H1 (cell line): ENCODE measurements around the gene ADRA2B. TPM values are rescaled to one million over a fixed set of nuclear protein-coding genes. Genes with fewer than 3 reads are reported as not detected.
"Not testable (repeated sequence)": the region's sequence is repeated elsewhere in the genome, so short reads cannot be mapped to it uniquely, and the experiment has no call there.

ENCODE experiments used
- CTCF ChIA-PET: fragments of 300-600 bp; sonication (Branson Sonifier 250); formaldehyde crosslinking; loops from one replicate; lab custom pipeline; 2021; ENCODE audit not compliant: partially characterized antibody; lab: Charles Lee
- POLR2A ChIA-PET: fragments of 300-600 bp; sonication (Branson Sonifier 250); formaldehyde crosslinking; loops from one replicate; lab custom pipeline; 2021; ENCODE audit warnings: inconsistent platforms; ENCODE audit not compliant: partially characterized antibody; lab: Charles Lee
- DNase-seq, 2 experiments: peaks; one replicate each; pipeline versions ENCODE4 v3.0.0 to v3.0.0-alpha.2; 2010 to 2022; ENCODE audit warnings: low spot score in 2 of 2, low read depth in 1 of 2, mixed read lengths in 1 of 2
- FAIRE-seq: peaks from 2 replicates; lab custom pipeline; 2011; peaks lifted over from hg19 to GRCh38; lab: Jason Lieb, UNC
- H2AFZ ChIP-seq: 2 replicates; pipeline ENCODE4 v1.8.1; 2012; ENCODE audit warnings: low read length, inconsistent platforms
- H2AK5ac ChIP-seq: 2 replicates; pipeline ENCODE4 v1.6.1; 2013; ENCODE audit warnings: low read depth, low read length
- H2BK120ac ChIP-seq: replicated peaks from 2 replicates; pipeline ENCODE3; 2013; ENCODE audit warnings: low read depth, low read length, inconsistent platforms
- H2BK12ac ChIP-seq: 2 replicates; pipeline ENCODE4 v1.6.1; 2013; ENCODE audit warnings: low read depth, low read length
- H2BK15ac ChIP-seq: 2 replicates; pipeline ENCODE4 v1.6.1; 2013; ENCODE audit warnings: low read length
- H2BK20ac ChIP-seq: 2 replicates; pipeline ENCODE4 v1.6.1; 2013; ENCODE audit warnings: low read length
- H2BK5ac ChIP-seq: 2 replicates; pipeline ENCODE4 v1.6.1; 2013; ENCODE audit warnings: low read depth, low read length
- H3K14ac ChIP-seq: 2 replicates; pipeline ENCODE4 v1.6.1; 2013; ENCODE audit warnings: inconsistent platforms; ENCODE audit not compliant: insufficient read length
- H3K18ac ChIP-seq: 2 replicates; pipeline ENCODE4 v1.6.1; 2013; ENCODE audit warnings: low read length; ENCODE audit errors: extremely low read depth
- H3K23ac ChIP-seq: 2 replicates; pipeline ENCODE4 v1.6.1; 2013; ENCODE audit warnings: inconsistent platforms; ENCODE audit not compliant: insufficient read length
- H3K23me2 ChIP-seq: 2 replicates; pipeline ENCODE4 v1.6.1; 2013; ENCODE audit warnings: low read depth, low read length
- H3K27ac ChIP-seq: 2 replicates; pipeline ENCODE4 v1.6.1; 2011; ENCODE audit warnings: low read depth, low read length, inconsistent platforms
- H3K27me3 ChIP-seq, 4 experiments: replicated peaks in 1 of 4; 1 replicate in 1 of 4; 2 replicates in 3 of 4; pipeline versions ENCODE4 v1.6.1 to v1.8.1; 2011 to 2013; ENCODE audit warnings: low read length in 3 of 4, mild to moderate bottlenecking in 3 of 4, inconsistent platforms in 2 of 4, mixed read lengths in 2 of 4, moderate library complexity in 1 of 4; ENCODE audit not compliant: control insufficient read depth in 3 of 4, insufficient read depth in 3 of 4; ENCODE audit errors: extremely low read depth in 1 of 4
- H3K36me3 ChIP-seq, 4 experiments: 2 replicates each; pipeline versions ENCODE4 v1.6.1 to v1.8.1; 2011 to 2013; ENCODE audit warnings: mild to moderate bottlenecking in 4 of 4, low read length in 3 of 4, moderate library complexity in 2 of 4, control low read depth in 1 of 4, inconsistent platforms in 1 of 4; ENCODE audit not compliant: insufficient read depth in 4 of 4, control insufficient read depth in 2 of 4
- H3K4ac ChIP-seq: replicated peaks from 2 replicates; pipeline ENCODE3; 2013; ENCODE audit warnings: low read length, low read depth, mixed read lengths, inconsistent platforms; ENCODE audit not compliant: insufficient read length
- H3K4me1 ChIP-seq, 4 experiments: replicated peaks in 1 of 4; 1 replicate in 1 of 4; 2 replicates in 3 of 4; pipeline versions ENCODE4 v1.6.1 to v1.8.1; 2011 to 2013; ENCODE audit warnings: low read length in 3 of 4, inconsistent platforms in 2 of 4, mixed read lengths in 1 of 4; ENCODE audit not compliant: insufficient read depth in 4 of 4, control insufficient read depth in 3 of 4
- H3K4me2 ChIP-seq, 2 experiments: 2 replicates each; pipeline versions ENCODE4 v1.6.1 to v1.8.1; 2011 to 2013; ENCODE audit warnings: low read depth in 2 of 2, low read length in 2 of 2, control low read depth in 1 of 2, inconsistent platforms in 1 of 2, mild to moderate bottlenecking in 1 of 2; ENCODE audit not compliant: insufficient read depth in 1 of 2
- H3K4me3 ChIP-seq, 4 experiments: fragments of 200-600, 300-600 bp in 1 of 4; sonication (generic), shearing (Covaris generic), sonication (Bioruptor Twin) in 1 of 4; 2 replicates each; pipeline versions ENCODE4 v1.5.1 to v1.8.1; 2011 to 2016; ENCODE audit warnings: low read length in 4 of 4, low read depth in 3 of 4, control low read depth in 2 of 4, inconsistent platforms in 2 of 4, mild to moderate bottlenecking in 2 of 4, mixed read lengths in 1 of 4, moderate library complexity in 1 of 4; ENCODE audit not compliant: insufficient read depth in 2 of 4; ENCODE audit errors: extremely low read depth in 1 of 4
- H3K56ac ChIP-seq: replicated peaks from 2 replicates; pipeline ENCODE3; 2013; ENCODE audit warnings: low read depth, mild to moderate bottlenecking, mixed read lengths, low read length, inconsistent platforms; ENCODE audit not compliant: insufficient read length
- H3K79me1 ChIP-seq: 2 replicates; pipeline ENCODE4 v1.6.1; 2013; ENCODE audit warnings: low read depth, low read length, control low read depth
- H3K79me2 ChIP-seq, 2 experiments: 2 replicates each; pipeline versions ENCODE4 v1.6.1 to v1.8.1; 2012 to 2013; ENCODE audit warnings: low read length in 2 of 2, mild to moderate bottlenecking in 2 of 2, inconsistent platforms in 1 of 2; ENCODE audit not compliant: insufficient read depth in 2 of 2, control insufficient read depth in 1 of 2
- H3K9ac ChIP-seq, 4 experiments: replicated peaks in 1 of 4; 1 replicate in 1 of 4; 2 replicates in 3 of 4; pipeline versions ENCODE4 v1.6.1 to v1.8.1; 2011 to 2013; ENCODE audit warnings: low read depth in 3 of 4, low read length in 3 of 4, control low read depth in 2 of 4, mild to moderate bottlenecking in 2 of 4, moderate library complexity in 2 of 4, inconsistent platforms in 1 of 4; ENCODE audit errors: extremely low read depth in 1 of 4
- H3K9me3 ChIP-seq, 2 experiments: 2 replicates each; pipeline versions ENCODE4 v1.6.1 to v1.8.1; 2012 to 2013; ENCODE audit warnings: mild to moderate bottlenecking in 2 of 2, moderate library complexity in 2 of 2, control low read depth in 1 of 2, inconsistent platforms in 1 of 2, low read depth in 1 of 2, low read length in 1 of 2, mixed read lengths in 1 of 2; ENCODE audit not compliant: insufficient read depth in 2 of 2
- H4K20me1 ChIP-seq, 2 experiments: replicated peaks in 1 of 2; 2 replicates each; pipeline versions ENCODE3 to v1.8.1; 2011 to 2013; ENCODE audit warnings: inconsistent platforms in 2 of 2, low read length in 2 of 2, mild to moderate bottlenecking in 1 of 2; ENCODE audit not compliant: insufficient read depth in 2 of 2, control insufficient read depth in 1 of 2
- H4K5ac ChIP-seq: 2 replicates; pipeline ENCODE4 v1.6.1; 2013; ENCODE audit warnings: low read length, low read depth, mixed read lengths, inconsistent platforms; ENCODE audit not compliant: insufficient read length
- H4K8ac ChIP-seq: 2 replicates; pipeline ENCODE4 v1.8.0; 2013; ENCODE audit warnings: mild to moderate bottlenecking, moderate library complexity, low read length, inconsistent platforms; ENCODE audit not compliant: insufficient read depth; ENCODE audit errors: extremely low read depth
- H4K91ac ChIP-seq: replicated peaks from 2 replicates; pipeline ENCODE3; 2013; ENCODE audit warnings: low read length, mixed read lengths, inconsistent platforms; ENCODE audit not compliant: insufficient read length
- WGBS, 2 experiments: shearing (Covaris generic) in 1 of 2; methylation state at CpG; one replicate each; pipeline versions ENCODE4 v1.1.6 to v1.1.7; 2013 to 2015; ENCODE audit warnings: low lambda C conversion rate in 2 of 2, mixed read lengths in 2 of 2, inconsistent platforms in 1 of 2, low coverage in 1 of 2, missing lambda C conversion rate in 1 of 2; ENCODE audit not compliant: insufficient replicate concordance in 2 of 2, insufficient coverage in 1 of 2, insufficient read length in 1 of 2; ENCODE audit errors: extremely low coverage in 1 of 2, missing lambda C conversion rate in 1 of 2; 5-methylcytosine and 5-hydroxymethylcytosine counted together
- polyA plus RNA-seq, 7 experiments: library from polyadenylated mRNA; depleted of rRNA in 3 of 7; stranded (reverse) in 5 of 7; unstranded in 2 of 7; fragments of >200 nt in 5 of 7; fragments of 200-250 nt in 2 of 7; gene quantifications; 1 replicate in 5 of 7; 2 replicates in 1 of 7; 4 replicates in 1 of 7; pipeline versions ENCODE4 v1.2.1 to v1.2.3, GENCODE V29; 2011 to 2013; ENCODE audit warnings: missing spikeins in 2 of 7, mixed read lengths in 2 of 7
- total RNA-seq: library from RNA; stranded (reverse); fragmentation: NEBNext Ultra II Directional; extraction: Animal tissue kit (Norgen Biotek cat#: 25700); gene quantifications from 2 replicates; pipeline ENCODE4 v1.2.1, GENCODE V29; 2021

Gene ADRA2B
- total and polyA plus RNA-seq, 2 of the 8 experiments (the other 6 are each of a cell fraction or from before 2014, with no cell fraction given): 5.8 to 6.5 TPM

- H3K18ac ChIP-seq, H3K14ac ChIP-seq, H4K91ac ChIP-seq, H3K9me3 ChIP-seq, FAIRE-seq, DNase-seq, H3K4me2 ChIP-seq, H3K36me3 ChIP-seq, POLR2A ChIA-PET, H4K20me1 ChIP-seq, H2BK12ac ChIP-seq, H2AFZ ChIP-seq, H3K9ac ChIP-seq, H3K79me1 ChIP-seq, H3K23me2 ChIP-seq, H3K27me3 ChIP-seq, H3K79me2 ChIP-seq, H2BK120ac ChIP-seq, H3K23ac ChIP-seq, H4K5ac ChIP-seq, H3K4me1 ChIP-seq, H2BK5ac ChIP-seq, H3K56ac ChIP-seq, H2BK20ac ChIP-seq, H2BK15ac ChIP-seq, H3K4ac ChIP-seq, H2AK5ac ChIP-seq, H4K8ac ChIP-seq, H3K27ac ChIP-seq, H3K4me3 ChIP-seq: not testable (repeated sequence)
- CTCF ChIA-PET: interaction anchor here (0.9 to 1.8 kb wide), 4 partner anchors 23 to 1523 kb away, joined by 4 to 5 read pairs (median 4); no protein-coding TSS in a partner anchor
- WGBS, 2 experiments: 87% methylated on average over 2 of the region's 2 CpGs; no CpG with 5 or more reads in 1 of the 2 experiments
These were observed 49.2 kb downstream of the ADRA2B start for GRCh38 chr2:96067098-96067660.

GRCh38 chr2:96066511-96066910, 49.9 kb downstream of the ADRA2B start:
- H4K8ac ChIP-seq, H3K9me3 ChIP-seq, H3K27me3 ChIP-seq, H2BK5ac ChIP-seq, H3K14ac ChIP-seq, H3K23me2 ChIP-seq, H3K36me3 ChIP-seq, H2BK12ac ChIP-seq, H3K4ac ChIP-seq, H3K79me2 ChIP-seq, H4K91ac ChIP-seq, H4K20me1 ChIP-seq, H2BK20ac ChIP-seq, H3K9ac ChIP-seq, H2AK5ac ChIP-seq, H3K4me2 ChIP-seq, POLR2A ChIA-PET, H3K18ac ChIP-seq, H3K79me1 ChIP-seq, H3K56ac ChIP-seq, H2AFZ ChIP-seq, H2BK120ac ChIP-seq, H3K27ac ChIP-seq, H3K4me3 ChIP-seq, FAIRE-seq, CTCF ChIA-PET, H2BK15ac ChIP-seq, H3K23ac ChIP-seq, H4K5ac ChIP-seq, H3K4me1 ChIP-seq, DNase-seq: not testable (repeated sequence)
- WGBS, 2 experiments: 84% methylated on average over 6 of the region's 7 CpGs; no CpG with 5 or more reads in 1 of the 2 experiments
